ENCODE results near the gene ZNF804A.

Gene ZNF804A

GRCh38 chr2:184598316-184599053 lies at the start of gene ZNF804A:
TSS of gene ZNF804A (plus strand) at chr2:184598529. CDS start at chr2:184598960, 431 bp downstream.
- DNase-seq (ENCODE audit: low spot score) = peak; percentile 36

GRCh38 chr2:184549153-184549552 lies 49.2 kb upstream of the ZNF804A start:
- DNase-seq (ENCODE audit: low spot score) = no peak

- no peak for DNase-seq (ENCODE audit: low spot score)
Measured at GRCh38 chr2:184551626-184552025, 46.7 kb upstream of the ZNF804A start.

GRCh38 chr2:184554736-184555135 lies 43.6 kb upstream of the ZNF804A start:
- DNase-seq (ENCODE audit: low spot score) = no peak

GRCh38 chr2:184555352-184555751 lies 43.0 kb upstream of the ZNF804A start:
- DNase-seq (ENCODE audit: low spot score) = no peak

GRCh38 chr2:184556639-184557038 lies 41.7 kb upstream of the ZNF804A start:
- no peak for DNase-seq (ENCODE audit: low spot score)

GRCh38 chr2:184558713-184559464 lies 39.4 kb upstream of the ZNF804A start:
- no peak for DNase-seq (ENCODE audit: low spot score)

GRCh38 chr2:184560603-184561002 lies 37.7 kb upstream of the ZNF804A start:
- DNase-seq (ENCODE audit: low spot score) = no peak

- DNase-seq (ENCODE audit: low spot score) = no peak
Measured at GRCh38 chr2:184562532-184562931, 35.8 kb upstream of the ZNF804A start.

GRCh38 chr2:184564092-184564491 lies 34.2 kb upstream of the ZNF804A start:
- DNase-seq (ENCODE audit: low spot score) = no peak

- DNase-seq (ENCODE audit: low spot score) = no peak
Measured at GRCh38 chr2:184566716-184567115, 31.6 kb upstream of the ZNF804A start.

- no peak for DNase-seq (ENCODE audit: low spot score)
Measured at GRCh38 chr2:184577056-184577455, 21.3 kb upstream of the ZNF804A start.

GRCh38 chr2:184577743-184578142 lies 20.6 kb upstream of the ZNF804A start:
- no peak for DNase-seq (ENCODE audit: low spot score)

- DNase-seq (ENCODE audit: low spot score) = no peak
Measured at GRCh38 chr2:184579226-184579625, 19.1 kb upstream of the ZNF804A start.

GRCh38 chr2:184581391-184581790 lies 16.9 kb upstream of the ZNF804A start:
- no peak for DNase-seq (ENCODE audit: low spot score)

- DNase-seq (ENCODE audit: low spot score) = no peak
Measured at GRCh38 chr2:184589261-184589660, 9.1 kb upstream of the ZNF804A start.

GRCh38 chr2:184596819-184597411 lies 1.4 kb upstream of the ZNF804A start:
- DNase-seq (ENCODE audit: low spot score) = peak; percentile 8

- DNase-seq (ENCODE audit: low spot score) = peak; percentile 33
Measured at GRCh38 chr2:184597571-184597991, 748 bp upstream of the ZNF804A start.

- peak; percentile 2 for DNase-seq (ENCODE audit: low spot score)
Measured at GRCh38 chr2:184598002-184598315, 370 bp upstream of the ZNF804A start.

- DNase-seq (ENCODE audit: low spot score) = no peak
Measured at GRCh38 chr2:184599054-184599871, 934 bp downstream of the ZNF804A start.

- no peak for DNase-seq (ENCODE audit: low spot score)
Measured at GRCh38 chr2:184599872-184600222, 1.5 kb downstream of the ZNF804A start.

- no peak for DNase-seq (ENCODE audit: low spot score)
Measured at GRCh38 chr2:184602734-184603133, 4.4 kb downstream of the ZNF804A start.

All from AG08395 (cell line).